NCI-H526 (cell line): ENCODE measurements around the gene ZDHHC9.
"Not testable (repeated sequence)": the region's sequence is repeated elsewhere in the genome, so short reads cannot be mapped to it uniquely, and the experiment has no call there.

Source experiments
- DNase-seq, 2 experiments: peaks; one replicate each; lab custom pipeline; 2025; lab: John Stamatoyannopoulos, UW

ZDHHC9 gene

DNA sequence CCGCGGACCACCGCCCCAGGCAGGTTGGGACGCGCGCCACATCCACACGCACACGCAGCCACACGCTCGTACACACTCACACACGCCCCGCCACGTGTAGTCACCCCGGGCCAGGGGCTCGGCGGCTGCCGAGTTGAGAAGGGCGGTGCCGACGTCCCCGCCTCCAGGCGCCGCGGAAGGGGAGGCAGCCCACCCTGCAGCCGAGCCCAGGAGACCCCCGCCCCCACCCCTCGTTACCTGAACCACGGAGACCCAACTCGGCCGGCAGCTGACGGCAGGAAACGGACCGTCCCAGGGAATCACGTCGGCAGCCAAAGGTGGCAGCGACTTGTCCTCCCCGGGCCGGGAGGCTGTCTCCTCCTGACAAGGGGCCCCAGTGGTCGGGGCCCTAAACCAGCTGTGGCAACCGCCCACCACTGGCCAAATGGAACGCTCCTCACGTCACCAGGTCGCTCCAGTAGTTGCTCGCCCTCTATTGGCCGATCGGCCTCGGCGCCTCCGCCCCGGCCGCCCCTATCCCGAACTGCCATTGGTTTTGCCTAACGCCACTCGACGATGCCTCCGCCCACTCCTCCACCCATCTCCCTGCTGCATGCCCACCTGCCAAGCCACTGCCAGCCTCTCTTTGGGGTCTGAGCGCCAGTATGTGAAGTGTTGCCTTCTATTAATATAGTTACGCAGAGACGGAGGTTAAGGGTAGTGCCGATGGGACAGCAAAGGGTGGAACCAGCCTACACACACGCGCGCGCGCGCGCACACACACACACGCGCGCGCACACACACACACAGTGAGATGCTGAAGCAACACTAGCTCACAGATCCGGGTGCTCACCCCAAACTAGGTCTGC lies at the start of gene ZDHHC9:
Gene ZDHHC9 (minus strand): TSS at position 428 of the 848 bp plus-strand sequence. CDS start 1,941 bp downstream, outside the sequence.
- peak; percentile 77 to 92 for DNase-seq

DNA sequence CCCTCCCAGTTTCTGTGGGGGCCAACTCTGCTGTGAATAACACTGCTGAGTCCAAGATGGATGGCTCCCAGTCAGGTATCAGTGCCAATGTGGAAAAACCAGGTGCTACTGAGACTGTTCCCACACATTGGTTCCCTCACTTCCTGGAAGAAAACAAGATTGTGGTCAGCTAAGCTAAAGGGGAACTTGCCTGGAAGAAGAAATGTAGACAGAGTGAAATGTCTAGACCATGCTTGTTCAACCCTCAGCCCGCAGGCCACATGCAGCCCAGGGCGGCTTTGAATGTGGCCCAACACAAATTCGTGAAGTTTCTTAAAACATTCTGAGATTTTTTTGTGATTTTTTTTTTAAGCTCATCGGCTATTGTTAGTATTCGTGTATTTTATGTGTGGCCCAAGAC lies 33.7 kb upstream of the ZDHHC9 start:
- no peak for DNase-seq

DNA sequence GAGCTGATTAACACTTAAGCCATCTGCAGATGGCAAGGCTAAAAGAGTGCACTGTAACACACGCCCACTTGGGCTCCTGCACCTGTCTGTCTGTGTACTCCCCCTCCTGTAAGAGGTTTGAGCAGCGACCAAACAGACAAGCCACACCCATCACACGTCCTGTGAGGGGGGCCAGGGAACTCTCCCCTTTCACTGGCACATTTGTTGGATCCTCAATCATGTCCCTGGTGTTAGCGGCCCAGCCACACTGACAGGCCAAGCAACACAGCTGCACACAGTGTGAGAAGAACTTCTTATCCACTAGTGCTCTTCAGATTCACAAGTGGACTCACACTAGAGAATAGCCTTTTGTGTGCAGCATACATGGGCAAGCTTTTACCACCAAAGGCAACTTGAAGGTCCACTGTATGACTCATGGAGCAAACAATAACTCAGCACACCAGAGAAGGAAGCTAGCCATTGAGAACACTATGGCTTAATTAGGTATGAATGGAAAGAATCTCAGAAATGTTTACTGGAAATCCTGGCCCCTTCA lies 33.2 kb upstream of the ZDHHC9 start:
- no peak for DNase-seq

DNA sequence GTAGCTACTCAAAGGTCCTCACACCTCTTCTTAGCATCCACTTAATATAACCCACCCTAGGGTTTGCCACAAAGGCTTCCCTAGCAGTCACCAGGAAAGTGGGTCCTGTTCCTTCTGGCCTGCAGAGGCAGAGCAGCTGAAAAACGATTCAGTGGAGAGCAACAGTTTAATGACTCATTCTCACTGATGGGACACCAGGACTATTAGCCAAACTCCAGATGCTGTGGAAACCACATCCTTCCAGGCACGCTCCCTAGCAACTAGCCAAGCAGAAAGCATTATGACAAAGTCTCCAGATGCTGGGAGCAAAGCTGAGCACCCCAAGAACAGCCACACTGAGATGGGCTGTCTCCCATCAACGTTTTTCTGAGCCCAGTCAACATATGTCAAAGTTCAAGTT lies 32.0 kb upstream of the ZDHHC9 start:
- no peak for DNase-seq

DNA sequence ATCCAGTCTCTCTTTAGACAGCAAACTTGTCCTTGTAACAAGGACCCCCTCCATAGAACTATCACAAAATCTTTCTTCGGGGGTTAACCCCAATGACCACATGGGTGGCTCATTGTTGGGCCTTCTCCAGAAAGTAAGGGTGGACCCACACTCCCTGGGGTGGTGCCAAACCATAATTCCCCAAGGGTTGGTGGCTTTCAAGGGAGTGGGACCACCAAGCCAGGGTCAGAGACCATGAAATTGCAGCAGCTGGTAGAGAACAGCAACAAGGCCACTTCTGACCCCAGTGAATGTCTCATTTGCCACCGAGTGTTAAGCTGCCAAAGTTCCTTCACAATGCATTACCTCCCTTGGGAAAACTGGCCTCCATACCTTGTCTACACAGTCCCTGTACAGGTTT lies 28.8 kb upstream of the ZDHHC9 start:
- DNase-seq = no peak

DNA sequence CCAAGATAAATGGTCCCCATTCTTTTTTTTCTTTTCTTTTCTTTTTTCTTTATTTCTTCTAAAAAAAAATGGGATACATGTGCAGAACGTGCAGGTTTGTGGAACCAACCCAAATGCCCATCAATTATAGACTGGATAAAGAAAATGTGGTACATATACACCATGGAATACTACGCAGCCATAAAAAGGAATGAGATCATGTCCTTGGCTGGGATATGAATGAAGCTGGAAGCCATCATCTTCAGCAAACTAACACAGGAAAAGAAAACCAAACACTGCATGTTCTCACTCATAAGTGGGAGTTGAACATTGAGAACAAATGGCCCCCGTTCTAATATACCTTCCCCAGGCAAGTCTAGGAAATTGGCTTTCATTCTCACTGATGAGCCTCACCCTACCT lies 22.6 kb upstream of the ZDHHC9 start:
- not testable (repeated sequence) for DNase-seq

DNA sequence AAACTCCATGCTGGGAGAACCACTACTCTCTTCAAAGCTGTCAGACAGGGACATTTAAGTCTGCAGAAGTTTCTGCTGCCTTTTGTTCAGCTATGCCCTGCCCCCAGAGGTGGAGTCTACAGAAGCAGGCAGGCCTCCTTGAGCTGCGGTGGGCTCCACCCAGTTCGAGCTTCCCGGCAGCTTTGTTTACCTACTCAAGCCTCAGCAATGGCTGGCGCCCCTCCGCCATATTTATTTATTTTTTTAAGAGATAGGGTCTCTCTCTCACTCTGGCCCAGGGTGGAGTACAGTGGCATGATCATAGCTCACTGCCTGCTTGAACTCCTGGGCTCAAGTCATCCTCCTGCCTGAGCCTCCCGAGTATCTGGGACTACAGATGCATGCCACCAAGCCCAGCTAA lies 15.4 kb upstream of the ZDHHC9 start:
- not testable (repeated sequence) for DNase-seq

DNA sequence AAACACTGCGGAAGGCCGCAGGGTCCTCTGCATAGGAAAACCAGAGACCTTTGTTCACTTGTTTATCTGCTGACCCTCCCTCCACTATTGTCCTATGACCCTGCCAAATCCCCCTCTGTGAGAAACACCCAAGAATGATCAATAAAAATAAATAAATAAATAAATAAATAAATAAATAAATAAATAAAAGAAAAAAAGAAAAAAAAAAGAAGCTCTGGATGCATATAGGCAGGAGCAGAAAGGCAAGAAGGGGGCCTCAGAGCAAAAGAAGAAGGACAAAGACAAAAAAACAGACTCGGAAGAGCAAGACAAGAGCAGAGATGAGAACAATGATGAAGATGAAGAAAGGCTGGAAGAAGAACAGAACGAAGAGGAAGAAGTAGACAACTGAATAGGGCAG lies 8.1 kb upstream of the ZDHHC9 start:
- not testable (repeated sequence) for DNase-seq

DNA sequence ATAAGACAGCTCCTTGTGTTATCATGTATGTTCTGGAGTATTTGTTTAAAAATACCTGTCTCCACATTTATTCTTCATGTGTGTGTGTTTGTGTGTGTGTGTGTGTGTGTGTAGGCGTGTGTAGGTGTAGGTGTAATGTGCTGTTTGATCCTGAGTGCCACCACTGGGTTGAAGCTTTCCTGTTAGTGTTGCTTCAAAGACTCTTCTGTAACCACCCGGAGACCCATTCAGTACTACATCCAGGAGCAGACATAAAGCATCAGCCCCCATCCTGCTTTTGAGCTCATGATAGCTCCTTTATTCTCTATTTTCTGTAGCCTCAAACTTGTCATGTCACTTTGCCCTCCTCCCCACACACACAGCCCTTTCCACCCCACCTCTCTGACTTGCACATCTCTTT lies 3.0 kb upstream of the ZDHHC9 start:
- no peak for DNase-seq

DNA sequence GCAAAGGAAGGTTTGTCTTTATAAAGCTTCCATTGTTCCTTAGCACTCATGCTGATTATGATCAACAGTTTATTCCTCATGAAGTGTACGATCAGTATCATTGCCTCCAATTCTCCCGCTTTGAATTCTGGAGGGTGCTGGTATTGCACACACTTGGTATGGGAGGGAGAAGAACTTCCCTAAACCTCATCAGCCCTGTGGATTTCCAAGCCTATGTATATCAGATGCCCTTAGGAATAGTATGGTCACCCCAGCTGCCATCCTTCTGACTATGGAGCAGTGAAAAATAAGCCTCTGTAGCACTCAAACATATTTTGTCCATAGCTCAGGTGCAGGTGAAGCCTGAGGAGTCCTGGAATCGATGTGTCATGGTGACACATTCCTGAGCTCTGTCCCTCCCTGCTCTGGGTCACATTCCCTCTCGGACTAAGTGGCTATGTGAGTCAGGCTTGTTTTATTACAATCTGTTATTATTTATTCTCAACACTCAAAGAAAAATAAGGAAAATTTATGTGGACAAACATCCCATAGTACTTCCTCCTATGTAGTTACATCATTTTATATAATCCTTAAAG lies 2.0 kb upstream of the ZDHHC9 start:
- DNase-seq = no peak

DNA sequence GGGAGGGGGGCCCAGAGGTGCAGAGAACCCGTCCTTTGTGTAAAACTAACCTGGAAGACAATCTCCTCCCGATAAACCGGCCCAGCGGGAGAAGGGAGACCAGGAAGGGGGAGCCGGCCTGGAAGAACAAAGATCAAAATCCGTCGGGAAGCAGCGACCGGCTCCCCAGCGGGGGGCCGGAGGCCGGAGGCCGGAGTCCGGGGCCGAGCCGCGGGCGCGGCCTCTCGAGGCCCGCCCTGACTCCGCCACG lies 552 bp downstream of the ZDHHC9 start:
- peak in 1 of 2 experiments; percentile 38 for DNase-seq

DNA sequence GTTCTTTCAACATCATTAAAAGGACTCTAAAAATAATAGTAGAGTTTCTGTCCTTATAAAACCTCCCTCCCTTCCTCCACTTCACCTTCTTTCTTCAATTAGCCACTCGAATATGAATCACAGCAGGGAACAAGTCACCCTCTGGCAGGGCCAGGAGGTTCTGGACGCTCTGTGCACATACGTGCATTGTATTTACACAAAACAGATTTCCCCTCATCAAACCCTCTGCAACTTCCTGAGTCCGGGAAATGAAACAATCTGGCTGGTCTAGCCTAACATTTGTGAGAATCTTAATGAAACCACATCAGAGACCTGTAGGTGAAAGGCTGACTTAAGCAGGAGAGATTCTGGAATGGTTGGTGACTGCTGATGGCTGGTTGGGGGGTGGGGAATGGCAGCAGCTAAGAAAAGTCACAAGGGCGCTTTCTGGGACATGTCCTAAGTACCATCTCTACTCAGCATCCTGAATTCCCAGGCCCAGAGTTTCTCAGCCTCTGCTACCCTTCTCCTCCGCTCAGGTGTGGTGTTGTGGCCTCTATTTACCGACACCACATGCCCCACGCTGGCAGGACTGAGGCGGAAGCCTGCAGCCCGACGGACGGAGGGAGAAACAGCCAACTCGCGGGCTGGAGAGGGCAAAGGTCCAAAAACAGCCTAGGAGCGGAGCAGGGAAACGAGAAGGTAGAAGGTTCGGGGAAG lies 1.0 kb downstream of the ZDHHC9 start:
- peak in 1 of 2 experiments; percentile 31 for DNase-seq

DNA sequence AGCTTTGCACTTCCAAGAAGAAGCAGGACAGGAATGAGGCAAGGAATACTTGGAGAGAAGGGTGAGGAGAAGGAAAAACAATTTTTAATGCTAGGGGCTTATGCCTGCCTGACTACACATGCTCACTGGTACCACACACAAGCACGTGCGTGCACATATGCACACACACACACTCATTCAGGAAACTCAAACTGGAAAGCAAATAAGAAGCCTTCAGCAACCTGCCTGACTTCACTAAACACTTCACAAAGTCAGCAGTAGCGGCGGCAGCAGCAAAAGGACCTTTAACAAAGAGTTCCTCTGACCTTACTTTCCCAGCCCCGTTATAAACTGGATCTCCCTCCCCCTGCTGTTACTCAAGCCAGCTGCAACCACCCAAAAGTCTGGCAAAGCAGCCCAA lies 3.3 kb downstream of the ZDHHC9 start:
- DNase-seq = no peak

DNA sequence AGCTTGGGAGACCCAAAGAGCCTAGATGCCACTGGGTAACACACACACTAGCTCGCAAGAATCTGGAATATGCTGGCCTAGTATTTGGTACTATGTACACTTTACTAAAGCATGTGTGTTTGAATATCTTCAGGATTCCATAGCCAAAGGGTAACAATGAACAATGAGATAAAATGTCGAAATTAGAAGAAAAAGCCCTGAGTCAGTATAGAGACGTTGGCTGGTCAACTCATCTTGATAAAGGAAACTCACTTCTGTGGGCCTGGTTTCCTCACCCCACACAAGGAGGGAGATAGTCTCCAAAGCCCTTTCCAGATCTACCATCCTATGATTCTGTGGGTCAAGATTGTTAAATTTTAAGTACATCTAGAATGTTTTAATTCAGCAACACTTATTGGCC lies 6.9 kb downstream of the ZDHHC9 start:
- DNase-seq = no peak

DNA sequence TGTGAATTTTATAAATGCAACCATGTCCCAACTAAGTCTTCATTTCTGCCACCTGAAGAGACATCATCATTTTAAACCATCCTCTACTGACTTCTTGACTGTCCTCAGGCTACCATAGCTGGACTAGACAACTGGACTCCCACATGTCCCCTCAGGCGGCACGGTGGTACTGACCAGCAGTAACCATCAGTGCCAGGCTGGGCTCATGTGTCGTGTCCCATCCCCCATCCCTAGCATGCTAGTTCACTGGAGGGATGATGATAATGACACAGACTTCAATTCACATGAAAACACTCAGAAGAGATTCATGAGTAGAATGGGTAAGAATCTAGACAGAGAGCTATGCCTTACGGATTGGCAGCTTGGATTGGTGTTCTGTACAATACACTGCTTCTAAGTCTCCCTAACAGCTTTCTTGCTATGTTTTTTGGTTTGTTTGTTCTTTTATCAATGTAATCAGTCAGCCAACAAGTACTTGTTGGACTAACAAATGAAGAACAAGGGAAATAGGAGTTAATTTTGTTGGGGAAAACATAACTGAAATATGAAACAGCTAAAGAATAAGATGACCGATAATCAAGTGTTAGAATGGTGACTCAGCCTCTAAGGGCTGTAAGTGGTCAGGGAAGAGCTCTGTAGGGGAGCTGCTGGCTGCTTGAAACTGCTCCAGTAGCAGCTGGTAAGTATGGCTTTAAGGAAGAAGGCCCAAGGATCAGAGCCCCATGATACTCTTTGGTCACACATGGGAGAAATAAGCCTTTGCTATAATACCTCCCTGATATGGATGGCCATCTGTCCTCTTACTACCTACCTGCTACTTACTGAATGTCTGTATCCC lies 10.3 kb downstream of the ZDHHC9 start:
- no peak for DNase-seq

DNA sequence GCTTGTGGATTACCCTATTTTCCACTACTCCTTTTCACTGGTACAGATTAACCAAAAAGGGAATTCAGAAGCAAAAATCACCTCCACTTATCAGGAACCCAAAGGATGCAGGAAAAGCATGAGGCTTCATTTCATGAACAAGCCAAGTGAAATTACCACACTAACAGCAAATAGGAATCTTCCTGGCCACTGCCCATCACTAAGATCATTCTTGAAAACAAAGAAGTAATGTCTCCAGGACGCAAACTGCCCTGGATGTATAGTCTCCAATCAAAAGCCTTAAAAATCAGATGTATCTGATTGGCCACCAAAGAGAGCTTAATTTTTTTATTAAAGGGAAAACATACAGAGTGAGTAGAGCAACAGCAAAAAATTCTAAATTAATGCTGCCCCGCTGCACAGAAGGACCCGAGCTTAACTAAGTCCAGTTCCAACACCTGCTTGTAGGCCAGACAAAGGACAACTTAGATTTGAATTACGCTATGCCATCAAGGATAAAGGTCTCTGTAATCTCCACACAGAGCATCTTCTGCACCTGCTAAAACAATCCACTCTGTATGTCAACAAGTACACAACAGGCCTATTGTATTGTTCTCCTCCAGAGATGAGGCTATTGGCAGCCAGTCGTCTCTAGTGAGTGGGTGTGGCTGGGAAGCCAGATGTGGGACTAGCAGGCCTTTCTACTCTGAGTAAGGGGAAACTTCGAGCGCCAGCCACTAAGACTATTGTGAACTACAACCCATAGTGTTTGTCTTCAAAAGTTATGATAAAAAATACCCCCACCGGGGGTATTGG lies 12.4 kb downstream of the ZDHHC9 start:
- DNase-seq = peak; percentile 81 to 84

DNA sequence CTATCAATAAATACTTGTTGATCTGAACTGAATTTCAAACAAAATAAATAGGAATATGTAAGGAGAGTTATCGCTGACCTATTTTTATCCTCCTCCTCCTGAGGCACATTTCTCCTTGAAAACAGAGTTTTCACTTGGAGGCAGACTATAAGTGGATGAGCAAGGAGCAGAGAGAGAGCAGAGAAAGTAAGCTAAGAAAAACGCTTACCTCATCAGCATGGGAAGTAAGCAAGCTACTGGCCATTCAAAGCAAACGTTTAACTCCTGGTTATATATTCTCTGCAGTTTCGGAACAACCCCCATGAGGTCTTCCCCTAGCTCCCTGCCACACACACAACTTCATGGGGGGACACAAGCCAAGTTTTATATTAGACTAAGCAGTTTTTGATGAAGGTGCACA lies 13.2 kb downstream of the ZDHHC9 start:
- DNase-seq = no peak

DNA sequence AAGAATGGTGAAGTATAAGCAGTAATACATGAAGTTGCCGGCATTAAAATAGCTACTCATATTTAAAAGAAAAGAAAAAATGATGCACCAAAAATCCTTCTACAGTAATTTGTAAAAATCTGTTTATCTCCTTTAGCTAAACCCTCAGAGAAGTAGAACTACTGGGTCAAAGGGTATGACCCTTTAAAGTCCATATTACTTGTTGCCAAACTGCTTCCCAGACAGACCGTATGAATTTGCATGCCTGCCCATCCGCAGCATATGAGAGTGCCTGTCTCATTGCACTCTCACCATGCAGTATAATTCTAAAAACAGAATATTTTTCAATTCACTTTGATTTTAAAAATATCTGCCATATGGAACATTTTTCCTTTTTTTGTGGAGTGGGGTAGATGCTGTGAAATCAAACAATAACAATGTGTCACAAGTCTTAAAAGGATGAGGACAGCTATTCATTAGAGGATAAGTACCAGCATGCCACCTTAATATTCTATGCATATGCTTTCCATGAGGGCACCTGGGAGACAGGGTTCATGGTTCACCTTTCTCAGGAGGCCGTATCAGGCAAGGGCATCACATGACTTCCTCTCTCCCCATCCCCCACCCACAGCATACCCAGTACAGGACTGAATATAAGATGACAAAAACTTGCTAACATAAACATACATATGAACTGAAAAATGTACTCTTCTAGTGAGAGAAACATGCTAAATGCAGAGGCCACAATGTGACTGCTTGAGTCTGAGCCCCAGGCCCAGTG lies 17.8 kb downstream of the ZDHHC9 start:
- peak; percentile 65 to 78 for DNase-seq

DNA sequence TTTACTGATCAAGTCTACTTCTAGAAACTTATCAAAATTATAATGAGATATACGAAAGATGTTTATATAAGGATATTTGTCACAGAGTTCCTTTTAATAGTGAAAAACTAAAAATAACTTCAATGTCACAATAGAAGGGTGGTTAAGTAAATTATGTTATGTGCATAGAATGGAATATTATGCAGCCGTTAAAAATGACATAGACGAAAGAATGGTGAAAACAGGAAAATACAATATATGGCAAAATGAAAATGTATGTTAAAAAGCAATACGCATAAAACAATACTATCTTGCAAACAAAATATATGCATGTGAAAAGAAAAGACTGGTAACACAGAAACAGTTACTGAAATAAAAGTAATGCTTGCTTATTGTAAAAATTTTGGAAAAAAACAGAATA lies 19.1 kb downstream of the ZDHHC9 start:
- DNase-seq = no peak

DNA sequence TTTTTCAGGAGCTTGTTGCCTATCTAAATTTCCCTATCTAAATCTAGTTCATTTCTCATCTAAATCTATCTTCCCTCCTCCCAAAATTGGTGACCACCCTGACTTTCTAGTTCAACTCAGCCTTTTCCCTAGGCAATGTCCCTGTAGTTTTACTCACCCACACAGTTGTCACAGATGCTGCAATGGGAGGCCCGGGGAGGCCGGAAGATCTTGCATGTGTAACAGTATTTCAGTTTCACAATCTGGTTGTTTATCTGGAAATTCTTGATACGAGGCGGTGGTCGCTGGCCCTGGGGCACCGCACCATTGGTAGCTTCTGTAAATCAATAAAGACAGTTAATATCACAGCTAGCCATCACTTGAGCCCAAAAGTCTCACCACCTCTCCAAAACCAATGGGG lies 20.2 kb downstream of the ZDHHC9 start:
- no peak for DNase-seq

DNA sequence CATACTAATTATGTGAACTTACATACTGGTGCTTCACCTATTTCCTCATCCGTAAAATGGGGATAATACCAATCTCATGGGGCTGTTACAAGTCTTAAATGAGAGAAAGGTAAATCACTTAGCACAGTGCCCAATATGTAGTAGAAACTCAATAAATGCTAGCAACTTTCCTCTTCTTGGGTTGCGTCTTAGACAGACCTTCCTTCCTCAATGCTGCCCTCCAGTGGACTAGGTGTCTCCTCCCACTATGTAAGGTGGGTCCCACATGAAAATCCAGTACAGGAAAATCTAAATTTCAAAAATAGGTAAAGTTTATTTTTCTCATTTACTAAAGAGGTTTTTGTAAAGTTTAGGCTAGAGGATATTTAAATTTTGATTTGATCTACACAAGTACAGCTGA lies 20.6 kb downstream of the ZDHHC9 start:
- DNase-seq = peak in 1 of 2 experiments; percentile 56
